ENCODE data around the gene KCP. TPM values are rescaled to one million over a fixed set of nuclear protein-coding genes. Genes with fewer than 3 reads are reported as not detected.
A peak's percentile ranks its signal among the peaks of the same experiment; 100 is the strongest.

The KCP gene
- total RNA-seq, 6 experiments from 2014 or later, result 0.10 to 0.22 (median 0.12) TPM; not detected in 2

- DNase-seq (peak in 1 of 3 donors; percentile 14), ATAC-seq (no peak)
- H3K4me3 ChIP-seq, result no peak overlapping the region
- no peaks in the 10 kb centered on the region for H3K36me3 ChIP-seq
- WGBS (ENCODE audit: insufficient coverage, low coverage, low lambda C conversion rate, missing lambda C conversion rate), result 31% methylated on average over 4 of the region's 8 CpGs
- TF ChIP-seq POLR2A (IDR thresholded peaks at IDR 0.05) (no peak), CTCF (IDR thresholded peaks at IDR 0.05) (no peak)
- H3K4me1 ChIP-seq, result no peaks in the 10 kb centered on the region
- no peak overlapping the region for H3K27ac ChIP-seq
- H3K9me3 ChIP-seq, result no peaks in the 10 kb centered on the region
- no peaks in the 10 kb centered on the region for H3K27me3 ChIP-seq
- intact Hi-C loops (cut with DNase I), result no loop called here
These were observed 35.0 kb downstream of the KCP start for GRCh38 chr7:128875523-128875948.

DNA sequence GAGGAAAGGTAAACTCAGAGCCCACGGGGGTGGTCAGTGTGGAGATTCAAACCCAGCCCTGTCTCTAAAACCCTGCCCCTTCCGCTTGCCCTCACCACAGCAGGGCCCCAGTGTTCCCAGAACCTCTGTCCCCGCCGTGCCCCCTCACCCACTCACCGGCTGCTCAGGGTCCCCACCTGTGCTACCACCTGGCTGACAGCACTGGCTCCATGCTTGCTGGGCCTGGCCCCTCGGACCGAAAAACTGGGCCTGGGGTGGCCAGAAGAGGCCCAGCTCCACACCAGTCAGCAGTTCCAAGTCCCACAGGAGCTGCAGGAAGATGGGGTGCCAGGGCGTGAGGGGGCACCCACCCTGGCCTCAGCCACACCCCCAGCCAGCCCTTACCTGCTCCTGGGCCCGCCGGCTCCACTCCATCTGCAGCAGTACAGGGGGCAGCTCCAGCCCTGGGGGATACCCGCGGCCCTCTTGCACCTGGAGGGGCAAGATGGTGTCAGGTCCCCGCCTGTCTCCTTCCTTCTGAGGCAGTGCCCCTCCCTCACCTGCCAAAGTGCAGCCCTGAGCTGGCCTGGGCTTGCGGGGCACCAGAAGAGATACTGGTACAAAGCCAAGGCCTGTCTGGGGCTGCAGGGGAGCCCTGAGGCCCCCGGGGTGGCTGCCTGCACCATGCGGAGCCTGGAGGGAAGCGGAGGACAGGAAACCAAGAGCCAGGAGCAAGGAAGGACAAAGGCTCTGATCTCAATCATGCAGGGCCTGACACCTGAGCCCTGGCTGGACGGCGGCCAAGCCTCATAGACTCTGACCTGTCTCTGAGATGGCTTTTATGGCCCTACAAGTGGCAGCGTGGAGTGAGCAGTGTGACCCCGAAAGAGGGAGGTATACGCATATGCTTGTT lies 36.1 kb downstream of the KCP start:
- 73% methylated on average over 9 of the region's 22 CpGs for WGBS (ENCODE audit: insufficient coverage, low coverage, low lambda C conversion rate, missing lambda C conversion rate)
- H3K4me3 ChIP-seq, result no peak overlapping the region
- no peaks in the 10 kb centered on the region for H3K36me3 ChIP-seq
- peaks cover 0 to 4% (median 0%) of the 10 kb centered on the region in 4 donors for H3K4me1 ChIP-seq
- no peaks in the 10 kb centered on the region for H3K27me3 ChIP-seq
- ATAC-seq (peak; percentile 40 to 66 (median 48)), DNase-seq (peak in 2 of 3 donors; percentile 52 to 67)
- intact Hi-C loops (cut with DNase I), result no loop called here
- no peaks in the 10 kb centered on the region for H3K9me3 ChIP-seq
- no peak overlapping the region for H3K27ac ChIP-seq
- no peak for TF ChIP-seq POLR2A (IDR thresholded peaks at IDR 0.05)
- no peak for TF ChIP-seq CTCF (IDR thresholded peaks at IDR 0.05)

GRCh38 chr7:128873234-128873633 lies 37.3 kb downstream of the KCP start:
- Histone ChIP-seq H3K27ac (no peak overlapping the region), H3K4me1 (peaks cover 0 to 10% (median 0%) of the 10 kb centered on the region in 4 donors)
- no peak for DNase-seq

GRCh38 chr7:128872394-128872824 lies 38.1 kb downstream of the KCP start:
- no peak for ATAC-seq
- no peak overlapping the region for H3K27ac ChIP-seq
- no CpG with 5 or more reads among the region's 13 CpGs for WGBS (ENCODE audit: insufficient coverage, low coverage, low lambda C conversion rate, missing lambda C conversion rate)
- intact Hi-C loops (cut with DNase I), result no loop called here
- H3K27me3 ChIP-seq, result no peaks in the 10 kb centered on the region
- TF ChIP-seq POLR2A (IDR thresholded peaks at IDR 0.05), result no peak
- no peak for TF ChIP-seq CTCF (IDR thresholded peaks at IDR 0.05)
- peak in 1 of 3 donors; percentile 13 for DNase-seq
- no peak overlapping the region for H3K4me3 ChIP-seq
- H3K4me1 ChIP-seq, result peaks cover 0 to 10% (median 0%) of the 10 kb centered on the region in 4 donors
- H3K9me3 ChIP-seq, result no peaks in the 10 kb centered on the region
- no peaks in the 10 kb centered on the region for H3K36me3 ChIP-seq

More at GRCh38 chr7:128873234-128873633, 37.3 kb downstream of the KCP start:
- H3K27me3 ChIP-seq, result no peaks in the 10 kb centered on the region
- intact Hi-C loops (cut with DNase I), result no loop called here
- no peaks in the 10 kb centered on the region for H3K9me3 ChIP-seq
- no peaks in the 10 kb centered on the region for H3K36me3 ChIP-seq
- ATAC-seq, result no peak
- H3K4me3 ChIP-seq, result no peak overlapping the region
- TF ChIP-seq CTCF (IDR thresholded peaks at IDR 0.05) (no peak), POLR2A (IDR thresholded peaks at IDR 0.05) (no peak)
- WGBS (ENCODE audit: insufficient coverage, low coverage, low lambda C conversion rate, missing lambda C conversion rate), result 51% methylated on average over 3 of the region's 9 CpGs
